CD14-positive monocyte (primary cell): ENCODE data around the gene FMR1NB. TPM values are rescaled to one million over a fixed set of nuclear protein-coding genes. Genes with fewer than 3 reads are reported as not detected.

Experiments
- DNase-seq, 3 donors: peaks; one replicate each; pipeline ENCODE4 v3.0.0-alpha.2; 2011 to 2022
- H2AFZ ChIP-seq: 2 replicates; pipeline ENCODE4 v1.6.0; 2012; ENCODE audit warnings: mild to moderate bottlenecking, low read depth, low read length, inconsistent platforms; ENCODE audit not compliant: insufficient read depth, poor library complexity, severe bottlenecking
- H3K27ac ChIP-seq, 2 donors: 1 replicate in 1 of 2; 2 replicates in 1 of 2; pipeline ENCODE4 v1.5.1; 2012 to 2013; ENCODE audit warnings: low read length in 2 of 2, control low read depth in 1 of 2, inconsistent platforms in 1 of 2, low read depth in 1 of 2, mild to moderate bottlenecking in 1 of 2
- H3K27me3 ChIP-seq, 2 donors: one replicate each; pipeline versions ENCODE4 v1.6.0 to v1.6.1; 2011 to 2013; ENCODE audit warnings: low read length in 2 of 2; ENCODE audit not compliant: control insufficient read depth in 2 of 2, insufficient read depth in 2 of 2
- H3K36me3 ChIP-seq, 2 donors: replicated peaks in 1 of 2; 1 replicate in 1 of 2; 2 replicates in 1 of 2; pipeline versions ENCODE4 v1.5.1 to v1.6.1; 2012 to 2013; ENCODE audit warnings: low read length in 2 of 2, control low read depth in 1 of 2, inconsistent platforms in 1 of 2, mild to moderate bottlenecking in 1 of 2; ENCODE audit not compliant: insufficient read depth in 2 of 2, control insufficient read depth in 1 of 2
- H3K4me1 ChIP-seq, 2 donors: 1 replicate in 1 of 2; 2 replicates in 1 of 2; pipeline versions ENCODE4 v1.5.1 to v1.6.1; 2012 to 2013; ENCODE audit warnings: low read length in 2 of 2, control low read depth in 1 of 2, inconsistent platforms in 1 of 2, mild to moderate bottlenecking in 1 of 2, moderate library complexity in 1 of 2; ENCODE audit not compliant: insufficient read depth in 2 of 2, control insufficient read depth in 1 of 2
- H3K4me2 ChIP-seq: replicated peaks from 2 replicates; pipeline ENCODE3; 2012; ENCODE audit warnings: low read length, moderate library complexity, mild to moderate bottlenecking; ENCODE audit not compliant: poor library complexity, severe bottlenecking; ENCODE audit errors: extremely low read depth
- H3K4me3 ChIP-seq, 3 experiments: fragments of 200-600 bp in 1 of 3; sonication (generic) in 1 of 3; replicated peaks in 1 of 3; 1 replicate in 2 of 3; 2 replicates in 1 of 3; pipeline ENCODE4 v1.5.1; 2011 to 2013; ENCODE audit warnings: low read length in 3 of 3, mild to moderate bottlenecking in 3 of 3, control low read depth in 2 of 3, low read depth in 2 of 3, inconsistent platforms in 1 of 3, moderate library complexity in 1 of 3
- H3K79me2 ChIP-seq: 2 replicates; pipeline ENCODE4 v1.6.0; 2012; ENCODE audit warnings: mild to moderate bottlenecking, control low read depth, inconsistent platforms, low read length, moderate library complexity; ENCODE audit not compliant: insufficient read depth
- H3K9ac ChIP-seq: 2 replicates; pipeline ENCODE4 v1.6.0; 2017; ENCODE audit warnings: low read length, mild to moderate bottlenecking; ENCODE audit not compliant: insufficient read depth, poor library complexity, severe bottlenecking
- H3K9me3 ChIP-seq, 2 donors: replicated peaks in 1 of 2; 1 replicate in 1 of 2; 2 replicates in 1 of 2; pipeline versions ENCODE4 v1.5.1 to v1.6.1; 2012 to 2013; ENCODE audit warnings: low read length in 2 of 2, control low read depth in 1 of 2; ENCODE audit not compliant: control insufficient read depth in 1 of 2, insufficient read depth in 1 of 2
- H4K20me1 ChIP-seq: 2 replicates; pipeline ENCODE4 v1.6.0; 2012; ENCODE audit warnings: mild to moderate bottlenecking, low read length, control low read depth, moderate library complexity; ENCODE audit not compliant: insufficient read depth
- H3K27ac Mint-ChIP-seq, 7 donors: one replicate each; pipeline ENCODE4 v1.8.0; 2020; ENCODE audit warnings: mild to moderate bottlenecking in 7 of 7, mixed read lengths in 7 of 7, moderate library complexity in 6 of 7, inconsistent platforms in 2 of 7
- H3K27me3 Mint-ChIP-seq, 3 donors: one replicate each; pipeline ENCODE4 v1.8.0; 2021 to 2022; ENCODE audit warnings: low read depth in 3 of 3, mild to moderate bottlenecking in 3 of 3, mixed read lengths in 3 of 3, moderate library complexity in 3 of 3, inconsistent platforms in 1 of 3
- H3K36me3 Mint-ChIP-seq, 2 donors: one replicate each; pipeline ENCODE4 v1.8.0; 2020; ENCODE audit warnings: mixed read lengths in 2 of 2, inconsistent platforms in 1 of 2, mild to moderate bottlenecking in 1 of 2
- H3K4me1 Mint-ChIP-seq: one replicate; pipeline ENCODE4 v1.8.0; 2020; ENCODE audit warnings: mild to moderate bottlenecking, mixed read lengths
- H3K4me3 Mint-ChIP-seq, 2 donors: one replicate each; pipeline ENCODE4 v1.8.0; 2020; ENCODE audit warnings: mild to moderate bottlenecking in 2 of 2, mixed read lengths in 2 of 2, moderate library complexity in 1 of 2
- H3K9me3 Mint-ChIP-seq, 7 donors: one replicate each; pipeline ENCODE4 v1.8.0; 2020 to 2022; ENCODE audit warnings: mixed read lengths in 7 of 7, mild to moderate bottlenecking in 6 of 7, moderate library complexity in 6 of 7, inconsistent platforms in 2 of 7
- WGBS: methylation state at CpG from one replicate; pipeline ENCODE4 v1.1.5; 2013; ENCODE audit warnings: missing lambda C conversion rate; ENCODE audit not compliant: insufficient coverage; 5-methylcytosine and 5-hydroxymethylcytosine counted together
- intact Hi-C, 2 donors: fragments of 100-400 bp; cut with micrococcal nuclease; formaldehyde crosslinking; loops; one replicate each; pipeline versions ENCODE4 v1.15.0 to v1.15.1; 2023
- polyA plus RNA-seq, 3 donors: library from polyadenylated mRNA; depleted of rRNA in 1 of 3; unstranded in 2 of 3; stranded (reverse) in 1 of 3; fragments of 300-500 nt in 2 of 3; fragments of >200 nt in 1 of 3; fragmentation: Illumina TruSeq in 2 of 3; gene quantifications; 1 replicate in 2 of 3; 2 replicates in 1 of 3; pipeline ENCODE4 v1.2.3, GENCODE V29; 2012 to 2021
- TF ChIP-seq, protein P1 (sequence below): fragments of 200-600 bp; IDR thresholded peaks from one replicate; pipeline ENCODE4 v1.8.0; 2022; ENCODE audit warnings: antibody characterized with exemption, mild to moderate bottlenecking

The FMR1NB gene
- polyA plus RNA-seq, 3 donors: not detected

DNA sequence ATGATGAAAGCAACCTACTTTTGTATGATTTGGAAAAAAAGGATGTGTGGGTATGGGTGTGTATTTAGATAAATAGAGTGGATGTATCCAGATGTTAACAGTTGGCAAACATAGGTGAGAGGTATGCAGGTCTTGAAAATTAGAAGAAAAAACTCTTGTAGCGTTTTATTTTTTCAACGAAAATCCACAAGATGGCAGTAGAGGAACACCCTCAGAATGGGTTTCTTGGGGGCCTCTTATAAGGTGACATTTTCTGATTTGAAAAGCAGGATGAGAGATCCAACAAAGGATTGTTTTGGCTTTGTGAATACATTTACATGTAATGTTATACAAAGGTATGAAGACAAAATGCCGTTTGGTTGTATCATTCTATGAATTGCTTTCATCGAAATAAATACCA lies 68.3 kb downstream of the FMR1NB start:
- Mint-ChIP-seq H3K9me3 (no peaks in the 10 kb centered on the region), H3K27ac (no peak overlapping the region), H3K4me3 (no peak overlapping the region), H3K4me1 (no peaks in the 10 kb centered on the region), H3K36me3 (no peaks in the 10 kb centered on the region), H3K27me3 (peaks cover 0 to 6% (median 2%) of the 10 kb centered on the region in 3 donors)
- H3K4me3 ChIP-seq: no peak overlapping the region
- DNase-seq: peak in 2 of 3 donors; percentile 4 to 5
- H3K4me1 ChIP-seq: no peaks in the 10 kb centered on the region
- H3K36me3 ChIP-seq: no peaks in the 10 kb centered on the region
- no peaks in the 10 kb centered on the region for H4K20me1 ChIP-seq
- no peaks in the 10 kb centered on the region for H3K27me3 ChIP-seq
- H3K9ac ChIP-seq: no peak overlapping the region
- H2AFZ ChIP-seq: no peak overlapping the region
- no peak overlapping the region for H3K27ac ChIP-seq
- H3K9me3 ChIP-seq: no peaks in the 10 kb centered on the region
- WGBS: no CpG with 5 or more reads among the region's 4 CpGs
- intact Hi-C loops: no loop called here
- TF ChIP-seq, protein P1, sequence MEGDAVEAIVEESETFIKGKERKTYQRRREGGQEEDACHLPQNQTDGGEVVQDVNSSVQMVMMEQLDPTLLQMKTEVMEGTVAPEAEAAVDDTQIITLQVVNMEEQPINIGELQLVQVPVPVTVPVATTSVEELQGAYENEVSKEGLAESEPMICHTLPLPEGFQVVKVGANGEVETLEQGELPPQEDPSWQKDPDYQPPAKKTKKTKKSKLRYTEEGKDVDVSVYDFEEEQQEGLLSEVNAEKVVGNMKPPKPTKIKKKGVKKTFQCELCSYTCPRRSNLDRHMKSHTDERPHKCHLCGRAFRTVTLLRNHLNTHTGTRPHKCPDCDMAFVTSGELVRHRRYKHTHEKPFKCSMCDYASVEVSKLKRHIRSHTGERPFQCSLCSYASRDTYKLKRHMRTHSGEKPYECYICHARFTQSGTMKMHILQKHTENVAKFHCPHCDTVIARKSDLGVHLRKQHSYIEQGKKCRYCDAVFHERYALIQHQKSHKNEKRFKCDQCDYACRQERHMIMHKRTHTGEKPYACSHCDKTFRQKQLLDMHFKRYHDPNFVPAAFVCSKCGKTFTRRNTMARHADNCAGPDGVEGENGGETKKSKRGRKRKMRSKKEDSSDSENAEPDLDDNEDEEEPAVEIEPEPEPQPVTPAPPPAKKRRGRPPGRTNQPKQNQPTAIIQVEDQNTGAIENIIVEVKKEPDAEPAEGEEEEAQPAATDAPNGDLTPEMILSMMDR: peak; percentile 63
- H3K79me2 ChIP-seq: no peaks in the 10 kb centered on the region
- no peak overlapping the region for H3K4me2 ChIP-seq

DNA sequence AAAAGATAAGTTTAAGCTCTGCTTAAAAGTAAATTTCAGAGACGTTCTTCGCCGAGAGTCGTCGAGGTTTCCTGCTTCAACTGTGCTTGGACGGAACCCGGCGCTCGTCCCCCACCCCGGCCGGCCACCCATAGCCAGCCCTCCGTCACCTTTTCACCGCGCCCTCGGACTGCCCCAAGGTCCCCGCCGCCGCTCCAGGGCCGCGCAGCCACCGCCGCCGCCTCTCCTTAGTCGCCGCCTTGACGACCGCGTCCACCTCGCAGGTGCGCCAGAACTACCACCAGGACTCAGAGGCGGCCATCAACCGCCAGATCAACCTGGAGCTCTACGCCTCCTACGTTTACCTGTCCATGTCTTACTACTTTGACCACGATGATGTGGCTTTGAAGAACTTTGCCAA lies 70.8 kb downstream of the FMR1NB start:
- Histone ChIP-seq H3K4me2 (no peak overlapping the region), H3K36me3 (no peaks in the 10 kb centered on the region), H3K4me3 (no peak overlapping the region), H3K4me1 (no peaks in the 10 kb centered on the region), H3K27ac (no peak overlapping the region), H3K9me3 (no peaks in the 10 kb centered on the region), H3K79me2 (no peaks in the 10 kb centered on the region), H4K20me1 (no peaks in the 10 kb centered on the region), H2AFZ (no peak overlapping the region), H3K9ac (no peak overlapping the region), H3K27me3 (no peaks in the 10 kb centered on the region)
- WGBS: no CpG with 5 or more reads among the region's 35 CpGs
- no peaks in the 10 kb centered on the region for H3K36me3 Mint-ChIP-seq
- peaks cover 0 to 8% (median 2%) of the 10 kb centered on the region in 3 donors for H3K27me3 Mint-ChIP-seq
- H3K9me3 Mint-ChIP-seq: no peaks in the 10 kb centered on the region
- H3K4me1 Mint-ChIP-seq: no peaks in the 10 kb centered on the region
- H3K4me3 Mint-ChIP-seq: no peak overlapping the region
- no peak for DNase-seq
- intact Hi-C loops: no loop called here
- TF ChIP-seq, protein P1: no peak
- H3K27ac Mint-ChIP-seq: no peak overlapping the region
